NCI-H2196 (cell line): Measurements from ENCODE around the gene UVRAG.

Experiments
- DNase-seq: peaks from one replicate; lab custom pipeline; 2025; ENCODE audit not compliant: unreplicated experiment; lab: John Stamatoyannopoulos, UW

UVRAG gene

GRCh38 chr11:76087749-76088148 lies 272.7 kb downstream of the UVRAG start:
- DNase-seq: no peak

GRCh38 chr11:76088511-76088910 lies 273.5 kb downstream of the UVRAG start:
- no peak for DNase-seq

DNA sequence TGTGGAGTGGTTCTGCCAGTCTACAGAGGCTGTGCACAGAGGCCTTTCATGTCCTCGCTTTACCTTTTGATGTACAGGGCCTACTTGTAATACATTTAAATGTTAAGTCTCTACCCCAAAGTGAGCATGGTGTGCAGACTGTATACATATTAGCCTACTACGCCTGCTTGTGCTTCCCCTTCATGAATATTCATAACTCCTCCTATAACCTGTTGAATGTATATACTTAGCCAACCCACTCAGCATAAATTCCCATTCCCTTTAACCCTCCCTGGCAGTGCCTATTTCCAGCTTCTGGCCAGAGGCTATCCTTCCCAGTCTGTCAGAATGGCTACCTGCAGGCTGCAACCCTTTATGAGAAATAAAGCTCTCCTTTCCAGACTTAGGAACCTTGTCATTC lies 275.2 kb downstream of the UVRAG start:
- no peak for DNase-seq

DNA sequence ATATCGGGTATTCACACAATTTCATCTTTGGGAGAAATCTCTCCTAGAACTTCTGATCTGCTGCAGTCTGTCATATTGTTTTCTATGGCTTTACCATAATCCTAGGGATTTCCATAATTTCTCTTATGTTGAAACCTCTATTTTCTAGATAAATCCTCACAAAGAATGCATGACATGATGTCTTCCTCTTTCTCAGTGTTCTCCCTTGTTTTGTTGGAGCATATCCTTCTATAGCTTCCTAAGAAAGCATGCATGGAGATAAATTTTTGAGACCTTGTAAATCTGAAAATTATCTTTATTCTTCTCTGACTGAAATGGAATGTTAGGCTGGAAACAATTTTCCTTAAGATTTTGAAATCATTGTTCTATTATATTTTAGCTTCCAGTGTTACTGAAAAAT lies 275.8 kb downstream of the UVRAG start:
- DNase-seq: no peak

DNA sequence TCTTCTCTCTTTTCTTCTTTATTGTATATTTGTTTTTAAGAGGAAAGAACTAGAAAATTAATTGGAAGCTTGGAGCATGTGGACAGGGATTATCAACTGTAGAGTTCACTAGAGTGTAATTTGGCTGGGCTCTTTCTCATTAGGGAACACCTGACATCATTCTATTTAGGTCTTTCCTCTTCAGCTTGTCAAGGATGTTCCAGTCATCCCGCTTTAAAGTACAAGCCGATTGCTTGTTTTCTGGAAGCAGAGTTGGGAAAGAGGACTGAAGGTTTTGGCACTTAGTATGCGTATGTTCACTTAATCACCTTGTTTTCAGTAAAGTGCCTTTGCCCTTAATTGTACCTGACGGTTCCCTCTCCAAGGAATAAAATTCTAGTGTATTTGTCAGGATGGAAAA lies 279.7 kb downstream of the UVRAG start:
- no peak for DNase-seq

DNA sequence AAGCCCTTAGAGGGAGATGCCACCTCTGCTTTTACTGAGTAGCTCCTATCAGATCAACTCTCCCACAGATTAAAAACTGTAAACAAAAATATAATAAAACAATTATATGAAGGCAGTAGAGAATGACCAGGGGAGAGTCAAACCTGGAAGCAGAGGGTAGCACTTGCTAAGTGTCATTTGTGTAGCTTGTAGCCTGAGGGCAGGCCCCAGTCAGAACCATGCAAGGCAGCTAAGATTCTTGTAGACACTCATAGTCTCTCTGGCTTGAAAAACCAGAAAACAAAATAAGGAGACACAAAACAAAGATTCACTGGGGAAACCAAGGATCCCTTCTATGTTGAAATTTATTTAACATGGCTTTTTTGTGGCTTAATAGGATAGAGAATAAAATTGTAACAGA lies 280.9 kb downstream of the UVRAG start:
- DNase-seq: no peak

- no peak for DNase-seq
These were observed 281.5 kb downstream of the UVRAG start for GRCh38 chr11:76096552-76096951.

DNA sequence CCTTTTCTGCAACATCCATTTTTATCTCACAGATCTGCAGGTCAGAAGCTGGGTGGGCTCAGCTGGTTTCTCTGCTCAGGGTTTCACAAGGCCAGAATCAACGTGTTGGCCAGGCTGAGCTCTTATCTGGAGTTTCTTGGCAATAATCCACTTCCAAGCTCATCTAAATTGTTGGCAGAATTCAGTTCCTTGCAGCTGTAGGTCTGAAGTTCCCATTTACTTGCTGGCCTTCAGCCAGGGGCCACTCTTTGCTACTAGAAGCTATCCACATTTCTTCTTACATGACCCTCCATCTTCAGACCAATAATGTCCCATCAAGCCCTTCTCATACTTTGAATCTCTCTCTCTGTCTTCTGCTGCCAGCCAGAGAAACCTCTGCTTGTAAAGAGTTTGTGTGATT lies 287.8 kb downstream of the UVRAG start:
- DNase-seq: no peak

DNA sequence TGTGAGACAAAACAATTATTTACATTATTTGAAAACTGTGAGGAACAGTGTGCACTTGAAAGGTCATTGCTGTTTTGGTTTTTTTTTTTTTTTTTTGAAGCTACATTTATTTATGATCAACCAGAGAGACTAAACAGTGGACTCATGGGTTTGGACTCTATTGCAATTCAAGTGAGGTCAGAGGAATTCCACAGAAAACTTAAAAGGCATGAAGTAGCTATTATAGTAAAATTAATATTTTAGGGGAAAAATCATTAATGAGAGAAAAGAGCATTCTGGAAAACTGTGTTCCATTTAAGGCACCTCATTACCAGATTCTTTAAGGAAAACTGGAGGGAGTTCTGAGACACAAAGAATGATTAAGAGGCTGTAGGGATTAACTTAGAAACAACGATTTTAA lies 288.4 kb downstream of the UVRAG start:
- no peak for DNase-seq

DNA sequence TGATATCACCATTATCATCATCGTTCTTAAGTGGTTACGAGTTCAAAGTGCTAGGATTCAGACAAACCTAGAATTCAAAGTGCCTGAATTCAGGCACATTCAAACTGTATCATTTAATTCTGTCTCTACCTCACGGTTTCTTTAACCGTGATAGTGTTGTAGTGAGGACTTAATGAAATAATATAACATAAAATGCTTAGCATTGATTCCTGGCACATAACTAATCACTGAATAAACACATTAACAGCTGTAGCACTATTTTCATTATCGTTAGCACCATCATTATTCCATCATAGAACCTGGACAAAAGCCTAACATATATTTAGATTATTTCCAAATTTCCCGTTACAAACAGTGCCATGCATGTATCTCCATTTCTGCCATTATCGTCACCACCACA lies 289.3 kb downstream of the UVRAG start:
- DNase-seq: no peak

GRCh38 chr11:76105637-76106036 lies 290.6 kb downstream of the UVRAG start:
- no peak for DNase-seq

DNA sequence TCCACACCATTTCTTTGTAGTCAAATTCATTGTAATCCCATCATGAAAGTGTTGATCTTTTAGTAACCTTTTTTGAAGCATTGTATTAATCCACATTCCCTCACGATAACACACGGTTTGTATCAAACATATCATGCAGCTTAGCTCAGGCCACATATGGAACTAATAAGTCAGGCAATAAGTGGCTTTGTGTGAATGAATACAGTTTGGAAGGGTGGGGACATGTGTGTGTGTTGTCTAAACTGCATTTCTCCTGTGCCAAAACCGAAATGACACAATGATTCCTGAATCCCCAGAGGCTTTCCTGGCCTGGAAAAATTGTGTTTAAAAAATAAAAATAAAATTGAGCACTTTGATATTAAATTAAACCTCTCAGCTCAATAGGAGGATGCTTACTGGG lies 293.0 kb downstream of the UVRAG start:
- DNase-seq: no peak

DNA sequence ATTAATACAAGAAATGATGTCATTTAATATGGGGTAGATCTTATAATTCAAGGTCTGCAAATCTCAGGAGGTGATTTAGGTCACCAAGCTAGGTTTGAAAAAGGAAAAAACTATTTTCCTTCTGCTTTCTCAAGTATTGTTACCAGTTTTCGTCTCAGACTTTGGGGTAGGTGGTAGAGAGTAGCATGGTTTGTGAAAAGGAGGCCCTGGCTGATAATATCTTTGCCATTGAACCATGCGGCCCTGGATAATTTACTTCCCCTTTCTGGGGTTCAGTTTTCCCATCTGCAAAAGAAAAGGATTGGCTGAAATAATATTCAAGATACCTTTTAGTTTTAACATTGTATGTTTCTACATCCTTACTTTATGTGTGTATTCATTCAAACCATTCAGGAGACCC lies 299.2 kb downstream of the UVRAG start:
- no peak for DNase-seq

- no peak for DNase-seq
These were observed 300.5 kb downstream of the UVRAG start for GRCh38 chr11:76115555-76115954.

DNA sequence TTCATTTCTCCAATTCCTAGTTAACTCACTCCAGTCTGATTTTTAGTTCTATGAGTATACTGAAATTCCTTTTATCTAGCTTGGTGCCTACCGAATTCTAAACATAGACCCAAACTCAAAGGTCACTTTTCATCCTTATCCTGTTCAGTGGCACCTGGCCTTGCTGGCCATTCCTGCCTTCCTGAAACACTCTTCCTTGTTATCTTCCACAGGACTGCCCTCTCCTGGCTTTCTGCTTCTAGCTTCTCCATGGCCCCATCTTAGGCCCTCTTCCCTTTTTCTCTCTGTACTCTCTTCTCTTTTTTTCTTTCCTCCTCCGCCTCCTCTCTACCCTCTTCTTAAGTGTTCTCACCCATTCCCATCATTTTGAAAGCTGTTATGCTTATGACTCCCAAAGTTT lies 304.0 kb downstream of the UVRAG start:
- no peak for DNase-seq

DNA sequence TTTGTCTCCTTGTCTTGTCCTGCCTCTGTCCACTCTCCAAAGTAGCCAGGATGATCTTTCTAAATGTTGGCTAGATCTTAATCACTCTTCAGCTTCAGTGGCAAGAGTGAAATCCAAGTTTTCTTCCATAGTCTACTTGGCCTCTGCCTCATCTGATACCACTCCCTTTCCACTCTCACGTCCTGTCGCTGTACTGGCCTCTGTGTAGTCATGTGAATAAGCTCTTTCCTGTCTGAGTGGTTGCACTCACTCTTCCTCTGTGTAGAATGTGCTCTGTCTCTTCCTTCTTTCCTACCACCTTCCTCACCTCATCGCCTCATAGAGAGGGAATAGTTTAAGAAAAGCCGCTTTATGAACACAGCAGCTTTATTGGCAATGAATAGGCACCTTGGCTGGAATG lies 304.8 kb downstream of the UVRAG start:
- DNase-seq: no peak

DNA sequence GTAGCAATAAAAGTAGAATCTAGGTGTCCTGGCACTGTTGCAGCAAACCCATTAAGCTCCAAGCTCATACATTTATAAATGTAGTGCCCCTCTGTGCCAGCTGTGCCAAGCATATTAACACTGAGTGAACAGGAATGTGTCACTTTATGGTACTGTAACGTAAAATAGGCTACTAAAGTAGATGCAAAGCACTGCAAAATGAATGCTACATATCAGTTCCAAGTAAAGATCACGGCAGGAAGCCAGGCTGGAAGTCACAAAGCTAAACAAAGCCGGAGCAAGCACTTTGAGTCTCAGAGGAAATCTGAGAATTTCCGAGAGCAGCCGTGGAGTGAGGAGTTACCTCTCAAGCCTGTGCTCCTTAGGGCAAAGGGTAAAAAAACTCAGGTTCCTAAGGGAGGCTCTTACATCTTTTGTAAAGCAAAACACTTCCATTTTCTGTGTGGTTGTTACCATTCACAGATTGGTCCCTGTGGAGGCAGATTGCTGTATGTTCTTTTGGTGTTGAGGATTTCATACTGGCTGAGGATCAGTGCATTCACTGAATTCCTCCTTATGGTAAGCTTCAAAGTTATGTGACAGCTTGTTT lies 305.6 kb downstream of the UVRAG start:
- DNase-seq: no peak

- DNase-seq: no peak
These were observed 308.2 kb downstream of the UVRAG start for GRCh38 chr11:76123248-76123647.

- no peak for DNase-seq
These were observed 310.1 kb downstream of the UVRAG start for GRCh38 chr11:76124905-76125770.

DNA sequence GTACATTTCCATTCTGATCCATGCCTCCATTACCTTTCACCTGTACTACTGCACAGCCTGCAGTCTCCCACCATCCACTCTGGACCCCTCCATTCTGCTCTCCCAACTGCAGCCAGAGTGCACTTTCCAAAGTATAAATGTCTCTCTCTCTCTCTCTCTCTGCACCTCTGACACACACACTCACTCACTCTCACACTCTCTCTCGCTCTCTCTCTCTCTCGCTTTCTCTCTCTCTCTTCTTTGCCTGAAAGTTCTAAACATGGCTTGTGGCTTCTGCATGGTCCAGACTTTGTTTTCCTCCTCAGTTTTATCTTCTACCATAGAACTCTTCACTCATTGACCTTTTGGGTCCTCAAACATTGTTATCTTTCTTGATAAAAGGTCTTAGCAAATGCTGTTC lies 314.7 kb downstream of the UVRAG start:
- DNase-seq: no peak

GRCh38 chr11:76131142-76131541 lies 316.1 kb downstream of the UVRAG start:
- DNase-seq: no peak

DNA sequence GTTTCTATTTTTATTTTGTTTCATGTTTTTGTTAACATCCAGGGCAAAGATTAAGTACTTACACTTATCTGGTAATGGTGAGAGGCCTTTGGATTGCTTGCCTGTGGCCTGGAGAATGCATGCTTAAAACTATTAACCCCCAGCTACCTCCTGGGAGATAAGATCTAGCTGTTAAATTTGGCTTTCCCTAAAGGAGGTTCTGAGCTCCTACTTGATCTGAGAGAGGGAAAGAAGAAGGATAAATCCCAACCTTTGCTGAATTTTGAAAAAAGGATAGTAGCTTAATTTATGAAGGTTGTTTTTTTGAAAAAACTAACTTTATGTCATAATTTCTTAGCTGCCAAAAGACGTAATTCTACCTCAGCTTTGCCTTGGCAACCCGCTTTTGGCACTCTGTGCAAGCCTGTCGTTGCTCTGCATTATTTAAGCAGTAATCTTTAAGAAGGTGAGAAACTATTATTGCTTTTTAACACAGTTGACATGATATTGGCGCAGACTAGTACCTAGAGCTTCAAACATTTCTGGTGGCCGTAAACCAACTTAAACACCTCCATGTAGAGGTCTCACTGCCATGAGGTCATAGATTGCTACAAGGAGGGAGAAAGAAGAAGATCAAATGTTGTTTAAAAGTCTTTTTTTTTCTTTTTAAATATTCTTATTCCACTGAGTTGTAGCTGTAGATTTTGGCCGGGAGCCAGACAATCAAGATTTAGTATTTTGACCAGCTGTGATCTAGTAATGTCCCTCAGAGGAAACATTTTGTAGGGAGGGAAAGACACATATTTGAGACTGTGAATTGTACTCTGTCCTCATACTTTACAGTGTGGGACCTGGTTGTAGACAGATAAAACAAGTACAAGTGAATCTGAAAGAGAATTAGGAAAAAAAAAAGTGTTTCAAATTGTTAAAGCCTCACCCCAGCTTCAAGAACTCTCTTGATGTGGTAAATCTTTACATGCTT lies 316.9 kb downstream of the UVRAG start:
- no peak for DNase-seq
